ENCODE data around the gene PLCB1.

GRCh38 chr20:8150591-8150990 lies 18.5 kb downstream of the PLCB1 start:
- TF ChIP-seq CTCF (IDR thresholded peaks at IDR 0.05; ENCODE audit: low read length) (no peak), EZH2 (IDR thresholded peaks at IDR 0.05; ENCODE audit: borderline replicate concordance, low read length) (no peak)
